ENCODE results near the gene MAP2K7. TPM values are rescaled to one million over a fixed set of nuclear protein-coding genes. Genes with fewer than 3 reads are reported as not detected.
A peak's percentile ranks its signal among the peaks of the same experiment; 100 is the strongest.
"Not testable (repeated sequence)": the region's sequence is repeated elsewhere in the genome, so short reads cannot be mapped to it uniquely, and the experiment has no call there.

Gene MAP2K7
- total RNA-seq (2014; rRNA removed; shearing (Covaris generic)) = 6.8 and 8.3 TPM in 2 replicates

GRCh38 chr19:7903244-7904073 is at the start of gene MAP2K7:
MAP2K7 (plus strand) TSS chr19:7903877; CDS start chr19:7903945, 68 bp downstream.
- DNase-seq (ENCODE audit: low read depth) = peak; percentile 98

DNA sequence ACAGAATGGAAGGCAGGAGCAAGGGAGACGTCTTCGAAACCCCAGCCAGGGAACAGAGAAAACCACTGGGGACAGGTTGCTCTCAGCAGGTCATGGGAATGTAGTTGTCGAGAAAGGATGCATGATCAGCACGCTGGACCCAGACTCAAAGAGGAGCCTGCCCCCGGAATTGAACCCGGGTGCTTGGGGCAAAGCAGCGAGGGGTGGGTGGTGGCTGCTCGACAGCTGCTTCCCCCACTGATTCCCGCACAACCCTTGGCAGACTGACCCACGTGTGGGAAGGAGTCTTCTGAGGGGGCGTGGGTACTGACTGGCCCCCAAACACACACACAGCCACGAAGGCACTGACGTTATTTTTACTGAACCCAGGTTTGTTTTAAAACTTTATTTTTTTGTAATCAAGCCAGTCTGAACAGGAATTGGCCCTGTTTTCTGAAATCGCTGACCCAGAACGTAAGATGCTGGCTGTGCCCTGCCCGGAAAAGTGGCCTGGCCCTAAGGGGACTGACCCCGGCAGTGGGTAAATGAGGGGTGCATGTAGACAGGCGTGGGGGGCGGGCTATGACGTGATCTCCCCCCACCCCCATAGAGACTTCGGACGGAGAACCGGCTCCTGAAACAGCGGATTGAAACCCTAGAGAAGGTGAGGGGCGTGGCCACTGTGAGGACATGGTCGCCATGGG is 48.1 kb upstream of the MAP2K7 start:
- no peak for DNase-seq (ENCODE audit: low read depth)

DNA sequence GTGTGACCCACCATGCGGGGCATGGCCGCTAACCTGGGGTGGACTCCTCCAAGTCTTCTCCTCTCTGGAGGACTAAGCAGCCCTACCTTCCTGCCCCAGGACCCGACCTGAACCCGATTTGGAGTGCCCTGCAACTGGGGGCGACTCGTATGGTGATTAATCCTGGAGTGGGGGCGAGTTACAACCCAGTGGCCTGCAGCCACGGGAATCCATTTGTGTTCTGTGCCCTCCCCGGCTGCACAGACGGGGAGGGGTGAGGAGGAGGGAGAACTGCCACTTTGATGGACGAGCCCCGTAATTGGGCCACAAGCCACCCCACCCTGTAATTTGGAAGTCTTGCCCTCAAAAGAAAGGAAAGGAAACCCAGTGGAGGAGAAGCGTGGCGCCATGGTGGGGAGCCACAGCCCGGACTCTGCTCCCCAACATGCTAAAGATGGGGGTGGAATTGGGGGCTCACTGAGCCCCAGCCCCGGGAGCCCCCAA is 47.5 kb upstream of the MAP2K7 start:
- no peak for DNase-seq (ENCODE audit: low read depth)

DNA sequence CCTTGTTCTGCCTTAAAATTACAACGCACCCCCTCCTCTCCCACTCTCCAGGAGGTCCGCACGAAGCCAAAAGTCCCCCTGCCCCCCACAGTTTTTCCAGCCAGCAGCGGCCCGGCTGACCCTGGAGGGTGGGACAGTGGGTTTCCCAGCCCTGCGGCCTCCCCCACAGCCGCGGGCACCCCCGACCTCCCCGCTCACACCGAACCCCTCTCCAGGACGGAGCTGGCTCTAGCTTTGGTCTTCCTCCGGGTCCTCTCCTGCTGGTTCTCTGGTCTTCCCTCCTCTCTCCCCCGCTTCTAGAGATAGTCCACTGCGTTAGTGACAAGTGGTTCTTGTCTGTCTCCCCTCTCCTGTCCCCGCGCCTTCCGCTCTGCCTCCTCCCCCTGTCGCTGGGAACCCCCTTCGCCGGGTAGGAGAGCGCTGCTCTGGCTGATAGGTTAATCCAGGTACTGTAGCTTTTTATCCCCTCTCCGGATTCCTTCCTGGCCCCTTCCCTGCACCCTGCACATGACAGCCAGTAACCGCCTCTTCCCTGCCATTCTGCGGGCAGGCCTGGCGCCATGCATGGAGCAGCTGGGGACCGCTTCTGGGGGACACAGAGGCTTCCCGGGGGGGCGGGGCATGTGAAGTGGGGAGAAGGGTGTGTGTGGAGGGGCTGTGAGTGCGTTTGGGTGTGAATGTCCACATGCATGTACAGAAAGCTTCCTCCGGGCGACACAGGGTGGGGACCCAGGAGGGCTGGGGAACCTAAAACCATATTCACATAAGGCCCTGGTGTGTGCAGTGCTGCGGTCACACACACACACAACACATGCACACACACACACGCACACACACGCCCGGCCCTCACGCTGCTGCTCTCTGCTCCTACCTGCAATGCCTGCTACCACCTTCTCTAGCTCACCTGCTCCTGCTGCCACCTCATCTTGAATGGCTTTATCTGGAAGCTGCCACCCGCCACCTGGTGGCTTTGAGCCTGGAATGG is 46.7 kb upstream of the MAP2K7 start:
- DNase-seq (ENCODE audit: low read depth) = no peak

DNA sequence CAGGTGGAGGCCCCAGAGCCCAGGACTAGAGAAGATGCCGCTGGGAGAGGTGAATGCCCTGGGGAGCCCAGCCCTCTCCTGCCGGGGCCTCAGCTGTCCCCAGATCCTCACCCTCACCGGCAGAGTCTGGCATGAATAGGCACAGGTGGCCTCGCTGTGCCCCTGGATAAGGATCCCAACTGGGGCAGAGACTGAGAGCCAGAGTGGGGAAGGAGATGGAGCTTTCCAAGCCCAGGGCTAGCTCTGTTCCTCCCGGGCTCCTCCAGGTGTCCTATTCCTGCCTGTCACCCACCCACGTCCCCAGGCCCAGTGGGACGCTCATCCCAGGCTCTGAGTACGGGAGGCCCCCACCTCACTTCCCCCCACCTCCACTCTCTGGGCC is 46.0 kb upstream of the MAP2K7 start:
- no peak for DNase-seq (ENCODE audit: low read depth)

- DNase-seq (ENCODE audit: low read depth) = no peak
Measured at GRCh38 chr19:7858109-7858770, 45.4 kb upstream of the MAP2K7 start.

DNA sequence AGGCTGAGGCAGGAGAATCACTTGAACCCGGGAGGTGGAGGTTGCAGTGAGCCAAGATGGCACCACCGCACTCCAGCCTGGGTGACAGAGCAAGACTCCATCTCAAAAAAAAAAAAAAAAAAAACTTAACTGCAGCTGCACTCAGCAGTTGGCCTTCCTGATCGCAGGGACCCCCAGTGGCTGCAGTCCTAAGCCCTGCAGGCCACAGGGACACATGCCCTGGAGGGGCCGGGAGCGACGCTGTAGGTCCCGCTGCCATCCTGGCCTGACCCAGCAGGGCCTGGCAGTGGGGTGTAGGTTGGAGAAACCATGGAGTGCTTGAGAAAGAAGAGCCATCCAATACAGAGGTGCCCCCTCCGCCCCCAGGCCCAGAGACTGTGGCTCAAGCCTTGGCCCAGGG is 44.6 kb upstream of the MAP2K7 start:
- DNase-seq (ENCODE audit: low read depth) = not testable (repeated sequence)

DNA sequence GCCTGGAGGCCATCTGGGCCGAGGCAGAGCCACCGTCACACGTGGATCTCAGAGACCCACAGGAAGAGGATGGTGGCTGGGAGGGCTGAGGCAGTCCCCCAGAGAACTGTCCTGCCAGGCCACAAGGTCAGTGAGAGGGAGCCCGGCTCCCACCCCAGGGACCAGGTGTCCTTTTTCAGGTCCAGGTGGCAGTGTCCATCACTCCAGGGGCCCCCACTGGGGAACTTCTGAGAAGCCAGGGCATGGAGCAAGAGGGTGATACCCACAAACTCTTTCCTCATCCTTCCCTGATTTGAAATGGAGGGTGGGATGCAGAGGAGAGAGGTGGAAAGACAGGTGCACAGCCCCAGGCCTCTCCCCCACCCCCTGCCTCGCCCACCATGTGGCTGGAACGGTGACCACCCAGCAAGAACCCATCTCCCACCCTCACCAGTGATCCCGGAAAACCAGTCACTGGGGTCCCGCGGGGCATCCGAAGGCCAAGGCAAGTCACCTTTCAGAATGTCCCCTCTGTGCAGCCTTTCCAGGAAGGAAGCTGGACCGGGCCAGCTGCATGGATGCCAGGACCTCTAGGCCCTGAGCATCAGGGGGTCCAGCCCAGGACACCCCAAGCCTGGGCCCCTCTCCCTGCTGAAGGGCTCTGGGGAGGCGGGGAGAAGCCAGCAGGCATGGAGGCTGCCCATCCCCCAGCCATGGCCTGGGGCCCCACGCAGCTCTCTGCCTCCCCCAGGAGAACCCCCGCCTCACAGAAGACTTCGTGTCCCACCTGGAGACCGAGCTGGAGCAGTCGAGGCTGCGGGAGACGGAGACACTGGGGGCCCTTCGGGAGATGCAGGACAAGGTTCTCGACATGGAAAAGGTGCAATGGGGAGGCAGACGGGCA is 43.6 kb upstream of the MAP2K7 start:
- no peak for DNase-seq (ENCODE audit: low read depth)

DNA sequence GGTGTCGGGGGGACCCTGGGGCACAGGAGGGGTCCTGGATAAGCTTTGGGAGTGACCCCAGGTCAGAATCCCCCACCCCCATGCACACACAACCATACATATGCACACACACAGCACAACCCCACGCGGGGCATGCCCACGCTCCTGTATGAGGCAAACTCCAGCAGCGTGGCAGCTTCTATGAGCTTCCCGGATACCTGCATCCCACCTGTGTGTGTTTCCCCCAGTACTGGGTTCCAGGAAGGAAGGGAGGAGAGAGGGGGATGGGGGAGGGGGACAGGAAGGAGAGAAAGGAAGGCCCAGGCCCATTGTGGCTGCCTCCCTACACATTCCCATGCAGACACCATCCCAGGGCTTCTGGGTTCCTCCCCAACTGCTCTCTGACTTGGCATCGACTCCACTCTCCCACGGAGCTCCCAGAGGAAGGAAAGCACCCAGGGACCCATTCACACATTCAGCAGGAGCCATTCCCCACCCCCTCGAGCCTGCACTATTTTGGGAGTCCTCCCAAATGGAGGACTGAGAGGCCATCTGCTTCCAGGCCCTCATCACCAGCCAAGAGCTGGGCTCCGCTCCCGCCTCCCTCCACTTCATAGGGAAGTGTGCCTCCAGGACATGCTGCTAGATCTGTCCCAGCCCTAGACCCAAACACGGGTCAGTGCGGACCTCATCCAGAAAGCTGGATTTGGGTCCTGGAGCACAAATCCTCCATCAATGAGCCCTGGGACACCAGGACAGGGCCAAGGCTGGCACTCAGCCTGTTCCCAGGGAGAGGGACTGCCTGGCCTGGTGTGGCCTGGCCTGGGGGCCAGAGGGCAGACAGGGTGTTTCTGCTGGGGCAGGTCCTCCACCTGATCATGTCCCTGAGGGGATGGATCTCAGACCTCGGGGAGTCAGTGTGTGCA is 42.7 kb upstream of the MAP2K7 start:
- no peak for DNase-seq (ENCODE audit: low read depth)

DNA sequence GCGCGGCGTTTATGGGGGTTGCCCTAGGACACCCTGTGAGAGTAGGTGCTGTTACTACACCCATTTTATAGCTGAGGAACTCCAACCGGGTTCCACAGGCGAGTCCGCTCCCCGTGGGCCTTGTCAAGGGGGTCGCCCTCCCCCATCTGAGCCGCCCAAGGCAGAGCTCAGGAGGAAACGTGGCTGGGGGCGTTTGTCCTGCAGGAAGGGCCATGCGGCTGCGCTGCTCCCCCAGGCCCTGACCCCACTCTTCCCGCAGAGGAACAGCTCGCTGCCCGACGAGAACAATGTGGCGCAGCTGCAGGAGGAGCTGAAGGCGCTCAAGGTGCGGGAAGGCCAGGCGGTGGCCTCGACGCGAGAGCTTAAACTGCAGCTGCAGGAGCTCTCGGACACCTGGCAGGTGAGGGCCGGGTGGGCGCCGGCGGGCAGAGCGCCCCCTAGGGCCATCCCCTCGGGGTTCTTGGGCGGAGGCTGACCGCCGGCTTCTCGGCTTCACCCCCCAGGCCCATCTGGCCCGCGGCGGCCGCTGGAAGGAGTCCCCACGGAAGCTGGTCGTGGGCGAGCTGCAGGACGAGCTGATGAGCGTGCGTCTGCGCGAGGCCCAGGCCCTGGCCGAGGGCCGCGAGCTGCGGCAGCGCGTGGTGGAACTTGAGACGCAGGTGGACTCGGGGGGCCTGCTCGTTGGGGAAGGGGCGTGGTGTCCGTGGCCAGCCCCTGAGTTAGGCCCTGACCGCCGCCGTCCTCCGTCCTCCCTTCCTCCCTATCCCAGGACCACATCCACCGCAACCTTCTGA is 41.9 kb upstream of the MAP2K7 start:
- no peak for DNase-seq (ENCODE audit: low read depth)

DNA sequence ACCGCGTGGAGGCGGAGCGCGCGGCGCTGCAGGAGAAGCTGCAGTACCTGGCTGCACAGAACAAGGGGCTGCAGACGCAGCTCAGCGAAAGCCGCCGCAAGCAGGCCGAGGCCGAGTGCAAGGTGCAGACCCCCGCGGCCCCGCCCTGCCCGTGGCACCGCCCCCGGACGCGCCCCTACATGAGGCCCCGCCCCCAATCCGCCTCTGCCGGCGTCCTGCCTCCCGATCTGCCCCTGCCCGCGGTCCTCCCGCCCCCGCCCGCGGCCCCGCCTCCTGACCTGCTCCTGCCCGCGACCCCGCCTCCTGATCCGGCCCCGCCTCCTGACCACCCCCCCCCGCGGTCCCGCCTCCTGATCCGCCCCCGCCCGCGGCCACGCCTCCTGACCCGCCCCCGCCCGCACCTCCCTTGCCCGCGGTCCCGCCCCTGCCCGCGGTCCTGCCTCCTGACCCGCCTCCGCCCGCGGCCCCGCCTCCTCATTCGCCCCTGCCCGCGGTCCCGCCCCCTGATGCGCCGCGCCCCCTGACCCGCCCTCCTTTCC is 41.2 kb upstream of the MAP2K7 start:
- DNase-seq (ENCODE audit: low read depth) = no peak

DNA sequence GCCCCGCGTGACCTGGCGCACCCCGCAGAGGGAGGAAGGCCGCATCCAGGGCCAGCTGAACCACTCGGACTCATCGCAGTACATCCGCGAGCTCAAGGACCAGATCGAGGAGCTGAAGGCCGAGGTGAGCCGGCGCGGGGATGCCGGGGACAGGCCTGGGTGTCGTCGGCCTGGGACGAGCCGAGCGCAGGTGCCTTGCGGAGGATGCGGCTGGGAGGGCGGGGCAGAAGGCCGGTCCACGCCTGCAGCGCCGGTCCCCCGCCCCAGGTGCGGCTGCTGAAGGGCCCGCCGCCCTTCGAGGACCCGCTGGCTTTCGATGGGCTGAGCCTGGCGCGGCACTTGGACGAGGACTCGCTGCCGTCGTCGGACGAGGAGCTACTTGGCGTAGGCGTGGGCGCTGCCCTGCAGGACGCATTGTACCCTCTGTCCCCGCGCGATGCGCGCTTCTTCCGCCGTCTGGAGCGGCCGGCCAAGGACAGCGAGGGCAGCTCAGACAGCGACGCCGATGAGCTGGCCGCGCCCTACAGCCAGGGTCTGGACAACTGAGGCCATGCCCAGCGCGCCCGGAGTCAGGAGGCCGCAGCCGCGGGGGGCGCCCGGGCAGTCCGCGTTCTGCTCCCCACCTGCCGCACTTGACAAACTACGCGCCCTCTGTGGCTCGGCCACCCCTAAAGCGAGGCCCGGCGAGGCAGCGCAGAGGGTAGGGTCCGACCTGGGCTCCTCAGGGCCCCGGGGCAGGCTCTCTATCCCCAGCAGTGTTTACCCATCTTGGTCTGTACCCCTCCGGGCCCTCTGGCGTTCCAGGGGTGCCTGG is 40.3 kb upstream of the MAP2K7 start:
- DNase-seq (ENCODE audit: low read depth) = no peak

DNA sequence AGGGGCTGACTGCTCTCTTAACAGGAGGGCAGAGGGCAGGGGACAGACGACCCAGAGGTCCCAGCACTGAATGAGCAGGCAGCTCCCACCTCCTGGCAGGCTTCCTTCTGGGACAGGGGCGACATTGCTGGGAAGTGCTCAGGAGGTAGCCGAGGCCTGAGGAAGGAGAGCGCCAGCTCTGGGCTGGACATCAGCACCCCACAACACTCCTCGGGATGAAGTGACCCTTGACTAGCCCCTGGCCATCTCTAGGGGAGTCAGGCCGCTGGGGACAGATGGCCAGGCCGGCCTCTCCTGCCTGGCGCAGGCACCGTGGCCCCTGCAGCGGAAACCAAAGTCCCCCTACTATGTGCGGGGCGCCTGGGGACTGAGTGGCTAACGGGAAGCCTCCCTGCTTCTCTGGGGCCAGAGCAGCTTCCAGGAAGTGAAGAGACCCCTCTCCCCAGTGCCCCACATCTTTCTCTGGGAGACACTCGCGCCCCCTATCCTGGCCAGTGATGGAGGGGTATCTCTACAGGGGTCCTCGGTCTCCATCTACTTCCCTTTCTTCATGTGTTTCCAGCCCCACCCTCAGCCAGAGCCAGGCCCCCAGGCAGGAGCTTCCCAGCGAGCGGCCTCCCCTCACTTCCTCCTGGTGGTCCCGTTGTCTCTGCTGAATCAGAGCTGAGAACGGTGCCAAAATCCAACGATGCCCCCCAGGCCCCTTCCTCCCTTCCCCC is 39.5 kb upstream of the MAP2K7 start:
- no peak for DNase-seq (ENCODE audit: low read depth)

- no peak for DNase-seq (ENCODE audit: low read depth)
Measured at GRCh38 chr19:7864690-7865074, 39.0 kb upstream of the MAP2K7 start.

DNA sequence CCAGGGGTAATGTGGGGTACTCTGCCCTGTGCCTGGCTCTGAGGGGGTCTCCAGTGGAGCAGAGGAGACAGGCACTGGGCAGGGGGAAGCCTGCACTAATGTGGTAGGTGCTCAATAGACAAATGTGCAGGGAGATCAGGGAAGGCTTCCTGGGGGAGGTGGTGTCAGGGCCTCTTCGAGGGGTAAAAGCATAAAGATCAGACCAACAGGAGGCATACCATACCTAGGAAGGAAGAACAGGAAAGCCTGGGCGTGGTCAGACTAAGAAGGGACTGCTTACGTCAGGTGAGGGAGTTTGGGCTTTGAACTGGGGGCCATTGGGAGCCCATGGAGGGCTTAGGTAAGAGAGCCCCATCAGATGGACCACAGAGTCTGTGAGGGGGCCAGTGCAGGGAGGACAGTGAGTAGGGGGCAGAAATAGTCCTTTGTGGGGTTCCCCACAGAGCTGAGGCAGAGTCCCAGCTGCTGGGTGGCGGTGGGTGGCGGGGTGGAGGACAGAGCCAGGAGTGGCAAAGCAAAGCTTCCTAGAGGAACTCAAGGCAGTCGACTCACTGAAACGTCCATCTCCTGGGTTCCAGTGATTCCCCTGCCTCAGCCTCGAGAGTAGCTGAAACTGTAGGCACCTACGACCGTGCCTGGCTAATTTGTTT is 38.3 kb upstream of the MAP2K7 start:
- no peak for DNase-seq (ENCODE audit: low read depth)
